GM19023 (cell line): ENCODE measurements around the gene GARIN5A.
A peak's percentile ranks its signal among the peaks of the same experiment; 100 is the strongest.

Experiments used
- ATAC-seq: cut with Tn5 transposase; IDR thresholded peaks from one replicate; pipeline ENCODE4 v1.9.1; 2021; ENCODE audit warnings: mild to moderate bottlenecking, moderate library complexity; ENCODE audit not compliant: unreplicated experiment

GARIN5A gene

DNA sequence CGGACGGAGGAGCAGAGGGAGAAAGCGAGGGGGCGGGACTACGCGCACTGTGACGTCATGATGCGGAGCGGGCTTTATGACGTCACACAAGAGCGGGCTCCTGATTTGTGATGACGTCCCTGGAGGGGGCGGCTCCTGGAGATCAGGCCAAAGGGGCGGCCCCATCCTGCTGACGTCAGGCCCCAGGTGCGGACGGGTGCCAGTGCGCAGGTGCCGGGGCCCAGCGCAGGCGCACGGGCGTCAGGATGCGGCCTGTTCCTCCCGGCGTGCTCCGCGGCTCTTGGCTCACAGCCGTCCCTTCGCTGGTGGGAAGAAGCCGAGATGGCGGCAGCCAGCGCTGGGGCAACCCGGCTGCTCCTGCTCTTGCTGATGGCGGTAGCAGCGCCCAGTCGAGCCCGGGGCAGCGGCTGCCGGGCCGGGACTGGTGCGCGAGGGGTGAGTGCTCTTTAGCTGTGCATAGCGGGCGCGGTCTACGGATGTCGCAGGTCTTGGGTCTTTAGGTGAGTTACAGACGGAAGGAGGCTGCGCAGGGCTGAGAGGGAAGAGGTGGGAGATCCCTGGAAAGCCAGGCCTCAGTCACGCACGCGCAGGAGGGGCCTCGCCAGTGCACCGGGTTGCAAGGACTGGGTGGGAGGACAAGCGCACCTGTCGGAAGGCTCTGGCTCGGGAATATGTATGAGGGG lies at the start of gene GARIN5A, which contains the start of gene EMC10:
TSS of gene GARIN5A (minus strand) at position 625 of the 683 bp plus-strand sequence. CDS start at position 165, 460 bp downstream.
TSS of gene EMC10 (plus strand) at position 284 of the 683 bp plus-strand sequence. CDS start at position 322, 38 bp downstream.
- ATAC-seq = peak; percentile 73

DNA sequence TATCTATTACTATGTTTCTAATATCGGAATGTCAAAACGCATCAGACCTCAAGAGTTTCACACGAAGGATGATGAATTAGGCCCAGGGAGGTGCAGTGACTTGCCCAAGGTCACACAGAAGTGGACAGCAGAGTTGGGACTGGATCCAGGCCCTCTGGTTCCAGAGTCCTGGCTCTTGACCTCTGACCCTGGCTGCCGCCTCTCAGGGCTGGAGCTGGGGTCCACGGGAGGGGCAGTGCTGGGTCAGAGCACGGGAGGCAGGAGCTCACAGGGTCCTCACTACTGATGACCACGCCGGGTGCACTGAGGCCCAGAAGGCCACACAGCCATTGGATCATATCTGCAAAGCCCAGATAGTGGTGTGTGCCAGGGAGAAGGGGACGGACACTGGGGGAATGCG lies 46.2 kb upstream of the GARIN5A start:
- ATAC-seq = no peak

DNA sequence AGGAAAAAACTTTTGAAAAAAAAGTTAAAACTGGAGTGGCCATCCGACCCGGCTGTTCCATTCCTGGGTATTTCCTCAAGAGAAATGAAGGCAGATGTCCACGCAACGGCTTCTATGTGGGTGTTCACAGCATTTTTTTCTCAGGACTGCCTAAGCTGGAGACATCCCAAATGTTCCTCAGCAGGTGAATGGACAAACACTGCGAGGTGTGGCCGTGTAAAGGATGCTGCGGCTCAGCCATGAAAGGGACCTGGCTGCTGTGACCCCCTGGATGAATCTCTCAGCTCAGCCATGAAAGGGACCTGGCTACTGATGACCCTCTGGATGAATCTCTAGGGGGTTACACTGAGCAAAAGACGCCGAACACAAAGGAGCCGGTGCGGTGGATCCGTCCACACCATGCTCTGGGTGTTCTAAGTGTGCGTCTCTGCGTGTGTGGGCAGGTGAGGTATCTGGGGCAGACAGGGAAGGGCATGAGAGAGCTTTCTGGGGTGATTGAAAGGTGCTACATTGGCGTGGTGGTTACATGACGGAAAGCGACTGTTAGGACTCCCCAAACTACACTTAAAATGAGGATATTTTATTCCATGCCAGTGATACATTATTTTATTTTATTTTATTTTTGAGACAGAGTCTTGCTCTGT lies 44.3 kb upstream of the GARIN5A start:
- ATAC-seq = no peak

DNA sequence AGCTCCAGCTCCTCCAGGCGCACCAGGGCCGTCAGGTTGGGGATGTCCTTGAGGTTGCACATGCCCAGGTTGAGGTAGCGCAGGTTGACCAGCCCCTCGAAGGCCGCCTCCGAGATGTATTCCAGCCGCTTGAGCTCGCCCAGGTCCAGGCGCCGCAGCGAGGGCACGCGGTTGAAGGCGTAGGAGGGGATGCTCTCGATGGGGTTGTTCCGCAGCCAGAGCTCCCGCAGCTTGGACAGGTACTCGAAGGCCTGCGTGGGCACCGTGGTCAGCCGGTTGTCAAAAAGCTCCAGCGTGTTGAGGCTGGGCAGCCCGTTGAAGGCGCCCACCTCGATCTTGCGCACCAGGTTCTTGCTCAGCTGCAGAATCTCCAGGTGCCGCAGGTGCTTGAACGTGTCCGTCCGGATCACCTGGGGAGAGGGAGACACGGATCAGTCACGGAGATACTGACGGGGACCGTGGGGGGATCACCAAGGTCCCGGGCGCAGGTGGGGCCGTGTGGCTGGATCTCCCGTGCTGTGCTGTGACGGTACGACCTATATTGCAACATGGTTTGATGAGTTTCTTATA lies 42.4 kb upstream of the GARIN5A start:
- ATAC-seq = no peak

DNA sequence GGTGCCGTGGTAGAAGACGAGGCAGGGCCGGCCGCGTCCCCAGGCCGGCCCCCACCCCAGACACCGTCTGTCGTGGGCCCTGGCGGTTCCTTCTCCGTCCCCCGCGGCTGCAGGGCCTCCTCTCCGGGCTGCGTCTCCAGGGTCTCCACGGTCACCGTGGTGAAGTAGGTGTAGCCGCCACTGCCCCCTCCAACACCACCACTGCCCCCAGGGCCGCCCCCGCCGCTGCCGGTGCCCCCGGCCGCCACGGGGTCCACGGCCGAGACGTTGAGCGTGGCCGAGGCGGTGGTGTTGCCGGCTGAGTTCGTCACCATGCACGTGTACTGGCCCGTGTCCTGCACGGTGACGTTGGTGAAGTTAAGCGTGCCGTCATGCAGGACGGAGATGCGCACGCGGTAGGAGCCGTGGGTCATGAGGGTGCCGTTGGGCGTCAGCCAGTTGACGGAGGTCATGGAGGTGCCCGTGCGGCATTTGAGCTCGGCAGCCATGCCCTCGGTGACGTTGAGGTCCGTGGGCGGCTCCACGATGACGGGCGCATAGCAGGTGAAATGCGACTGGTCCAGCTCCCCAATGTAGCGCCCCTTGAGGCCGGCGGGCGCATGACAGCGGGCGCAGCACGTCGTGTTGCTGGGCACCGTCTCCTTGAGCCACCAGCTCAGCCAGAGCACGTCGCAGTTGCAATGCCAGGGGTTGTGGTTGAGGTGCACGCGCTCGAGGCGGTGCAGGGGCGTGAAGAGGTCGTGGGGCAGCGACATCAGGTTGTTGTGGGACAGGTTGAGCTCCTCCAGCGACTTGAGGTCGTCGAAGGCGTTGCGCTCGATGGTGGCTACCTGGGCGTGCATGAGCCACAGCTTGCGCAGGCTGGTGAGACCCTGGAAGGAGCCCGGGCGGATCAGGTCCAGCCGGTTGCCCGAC lies 41.7 kb upstream of the GARIN5A start:
- no peak for ATAC-seq

DNA sequence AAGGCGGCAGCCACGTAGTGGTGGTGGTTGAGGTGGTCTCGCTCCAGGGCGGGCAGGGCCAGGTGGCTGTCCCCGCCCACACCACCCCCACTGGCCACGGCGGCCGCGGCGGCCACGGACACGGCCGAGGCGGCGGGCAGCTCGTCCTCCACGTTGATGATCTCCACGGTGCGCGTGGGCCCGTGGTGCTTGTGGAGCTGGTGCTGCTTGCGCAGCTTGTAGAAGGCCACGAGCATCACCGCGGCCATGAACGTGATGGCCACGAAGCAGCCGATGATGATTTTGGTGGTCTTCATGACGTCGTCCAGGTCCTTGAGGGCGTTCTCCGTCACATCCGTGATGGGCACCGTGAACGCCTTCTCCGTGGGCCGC lies 41.0 kb upstream of the GARIN5A start:
- no peak for ATAC-seq

DNA sequence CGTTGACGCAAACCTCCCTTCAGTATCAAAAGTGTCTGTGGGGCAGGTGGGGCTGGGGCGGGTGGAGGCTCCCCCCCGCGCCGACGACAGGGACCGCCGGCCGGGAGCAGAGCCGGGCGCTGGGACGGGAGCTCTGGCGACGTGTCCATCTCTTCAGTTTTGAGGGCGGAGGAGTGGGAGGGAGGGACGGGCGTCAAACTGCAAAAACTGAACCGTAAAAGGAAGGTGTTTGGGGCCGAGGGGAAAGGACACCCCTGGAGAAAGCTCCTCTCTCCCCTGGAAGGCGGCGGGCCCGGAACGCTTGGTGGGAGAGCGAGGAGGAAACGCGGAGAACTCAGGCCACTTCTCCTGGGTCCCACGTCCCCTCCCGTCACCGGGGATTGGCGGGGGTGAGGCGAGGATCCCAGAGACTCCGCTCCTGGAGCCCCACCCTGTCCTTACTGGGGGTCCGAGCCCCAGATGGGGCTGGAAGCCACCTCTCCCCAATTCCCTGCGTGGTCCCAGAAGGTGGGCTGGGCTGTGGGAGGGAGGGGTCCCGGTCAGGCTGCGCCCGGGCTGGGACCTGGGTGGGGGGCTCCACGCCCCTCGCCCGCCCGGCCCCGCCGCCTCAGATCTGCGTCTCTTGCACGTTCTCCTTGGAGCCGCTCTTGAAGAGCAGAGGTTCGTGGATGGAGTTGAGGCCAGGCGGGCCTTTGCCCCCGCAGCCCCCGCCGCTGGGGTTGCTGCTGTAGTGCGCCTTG lies 40.5 kb upstream of the GARIN5A start:
- ATAC-seq = no peak

DNA sequence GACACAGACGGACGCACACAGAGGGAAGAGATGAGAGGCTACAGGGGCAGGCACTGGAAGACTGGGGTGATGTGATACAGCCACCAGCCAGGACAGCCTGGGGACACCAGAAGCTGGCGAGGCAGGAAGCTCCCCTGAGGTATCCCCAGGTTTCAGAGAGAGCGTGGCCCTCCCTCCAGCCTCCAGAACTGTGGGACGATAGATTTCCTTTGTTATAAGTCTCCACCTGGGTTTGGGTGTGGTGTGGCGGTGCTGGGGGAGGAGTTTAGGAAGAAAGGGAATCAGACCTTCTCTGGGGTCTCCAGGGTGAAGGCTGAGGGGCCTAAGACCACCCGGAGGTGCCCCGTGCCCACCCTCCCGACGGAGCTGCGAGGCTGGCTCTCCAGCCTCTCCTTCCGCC lies 39.8 kb upstream of the GARIN5A start:
- no peak for ATAC-seq

DNA sequence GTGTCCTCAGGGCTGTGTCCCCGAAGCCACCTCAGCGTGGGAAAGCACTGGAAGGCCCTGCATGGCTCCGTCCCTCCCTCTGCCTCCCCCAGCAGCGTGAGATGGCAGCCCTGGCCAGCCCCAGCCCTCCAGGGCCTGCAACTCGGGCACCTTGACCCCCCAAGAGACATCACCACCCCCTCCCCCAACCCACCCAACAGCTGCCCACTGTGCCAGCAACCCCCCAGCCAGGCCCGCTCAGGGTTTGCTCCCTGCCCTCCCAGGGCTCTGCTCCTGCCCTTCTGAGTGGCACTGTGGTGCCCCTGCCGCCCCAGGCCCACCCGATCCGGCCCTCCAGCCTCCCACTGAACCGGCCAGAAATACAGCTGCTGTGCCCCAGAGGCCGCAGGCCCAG lies 38.5 kb upstream of the GARIN5A start:
- ATAC-seq = no peak

DNA sequence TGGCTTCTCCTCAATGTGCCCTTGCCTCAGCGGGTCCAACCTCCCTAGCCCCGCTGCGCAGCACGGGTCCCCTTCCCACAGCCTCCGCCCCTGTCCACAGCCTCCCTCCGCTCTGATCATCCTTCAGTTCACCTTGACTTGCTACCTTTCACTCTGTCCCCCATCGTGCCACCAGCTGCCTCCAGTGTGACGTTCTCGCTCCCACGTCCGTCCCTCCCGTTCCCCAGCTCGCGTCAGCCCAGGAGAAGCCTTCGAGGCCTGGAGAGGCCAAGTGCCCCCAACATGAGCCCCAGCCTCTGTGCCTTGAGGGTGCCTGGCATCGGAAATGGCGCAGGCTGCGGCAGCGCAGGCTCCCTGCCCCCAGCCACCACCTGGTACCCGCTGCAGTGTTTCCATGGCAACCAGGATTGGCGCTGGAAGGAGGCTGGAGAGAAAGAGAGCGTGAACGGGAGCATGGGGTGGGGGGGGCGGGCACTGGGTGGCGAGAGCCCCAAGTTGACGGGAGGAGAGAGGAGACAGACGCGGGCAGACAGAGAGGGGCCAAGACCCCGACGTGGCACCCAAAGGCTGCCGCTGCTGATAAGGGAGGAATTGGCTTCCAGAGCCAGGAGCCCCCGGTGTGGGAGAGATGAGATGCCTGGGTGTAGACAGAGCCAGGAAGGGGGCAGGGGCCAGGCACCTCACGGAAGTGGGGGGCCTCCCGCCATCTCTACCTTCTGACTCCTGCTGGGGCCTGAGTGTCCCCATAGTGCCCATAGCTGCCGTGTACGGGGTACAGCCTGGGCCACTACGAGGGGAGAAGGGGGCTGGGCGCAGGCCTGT lies 37.9 kb upstream of the GARIN5A start:
- no peak for ATAC-seq

DNA sequence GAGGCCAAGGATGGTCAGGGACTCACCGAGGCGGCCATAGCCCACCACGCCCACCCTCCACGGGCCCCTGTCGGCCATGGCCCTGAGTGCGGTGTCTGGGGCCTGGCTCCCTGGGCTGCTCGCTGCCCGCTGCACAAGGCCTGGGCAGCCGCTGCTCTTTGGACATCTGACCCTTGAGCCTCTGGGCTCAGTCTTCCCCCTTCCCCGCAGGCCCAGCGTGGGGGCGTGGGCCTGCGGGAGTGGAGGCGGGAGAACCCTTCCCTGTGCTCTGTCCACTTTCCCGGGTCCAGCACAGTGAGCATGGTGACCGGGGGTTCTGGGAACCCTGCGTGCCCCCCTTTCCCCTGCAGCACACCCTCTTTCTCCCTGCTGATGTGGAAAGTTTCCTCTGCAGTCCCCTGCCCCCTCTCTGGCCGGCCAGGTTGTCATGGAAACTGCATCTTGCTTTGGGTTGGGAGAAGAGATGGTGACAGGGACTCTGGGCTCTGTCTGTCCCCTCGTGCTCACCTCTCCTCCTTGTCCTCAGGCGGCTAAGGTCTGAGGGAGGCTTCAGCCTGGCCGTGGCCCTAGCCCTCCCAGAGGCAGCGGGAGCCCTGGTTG lies 37.2 kb upstream of the GARIN5A start, which contains the start of gene ASPDH:
TSS of gene ASPDH (minus strand) at position 168 of the 600 bp plus-strand sequence. CDS start at position 78, 90 bp downstream.
- no peak for ATAC-seq

DNA sequence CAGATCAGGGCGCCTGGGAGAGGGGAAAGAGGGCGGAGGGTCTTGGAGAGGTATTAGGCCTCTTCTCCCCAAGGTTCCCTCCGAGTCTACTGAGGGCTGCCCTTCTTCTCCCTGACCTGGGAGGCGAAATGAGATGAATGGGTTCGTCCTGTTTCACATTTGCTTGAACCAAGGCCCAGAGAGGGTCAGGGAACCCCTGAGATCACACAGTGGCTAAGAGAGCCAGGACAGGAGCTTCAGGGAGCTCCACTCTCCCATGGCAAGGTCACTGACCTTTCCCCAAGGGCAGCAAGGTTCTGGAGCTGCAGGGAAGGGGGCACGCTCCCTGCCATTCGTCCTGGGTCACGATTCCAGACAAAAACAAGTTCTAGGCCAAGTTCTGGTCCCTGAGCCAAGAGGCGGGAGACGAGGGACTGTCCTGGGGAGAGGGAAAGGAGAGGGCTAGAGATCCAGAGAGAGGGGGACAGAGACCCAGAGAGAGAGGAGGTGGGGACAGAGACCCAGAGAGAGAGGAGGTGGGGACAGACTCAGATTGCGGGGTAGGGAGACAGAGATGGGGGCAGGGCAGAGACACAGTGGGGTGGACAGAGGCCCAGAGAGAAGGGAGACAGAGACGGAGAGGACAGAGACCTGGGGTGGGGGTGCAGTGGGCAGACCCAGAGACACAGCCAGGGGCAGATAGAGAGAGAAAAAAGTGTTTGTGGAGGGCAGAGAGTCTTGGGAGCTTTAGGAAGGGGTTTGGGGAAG lies 36.5 kb upstream of the GARIN5A start:
- ATAC-seq = no peak

DNA sequence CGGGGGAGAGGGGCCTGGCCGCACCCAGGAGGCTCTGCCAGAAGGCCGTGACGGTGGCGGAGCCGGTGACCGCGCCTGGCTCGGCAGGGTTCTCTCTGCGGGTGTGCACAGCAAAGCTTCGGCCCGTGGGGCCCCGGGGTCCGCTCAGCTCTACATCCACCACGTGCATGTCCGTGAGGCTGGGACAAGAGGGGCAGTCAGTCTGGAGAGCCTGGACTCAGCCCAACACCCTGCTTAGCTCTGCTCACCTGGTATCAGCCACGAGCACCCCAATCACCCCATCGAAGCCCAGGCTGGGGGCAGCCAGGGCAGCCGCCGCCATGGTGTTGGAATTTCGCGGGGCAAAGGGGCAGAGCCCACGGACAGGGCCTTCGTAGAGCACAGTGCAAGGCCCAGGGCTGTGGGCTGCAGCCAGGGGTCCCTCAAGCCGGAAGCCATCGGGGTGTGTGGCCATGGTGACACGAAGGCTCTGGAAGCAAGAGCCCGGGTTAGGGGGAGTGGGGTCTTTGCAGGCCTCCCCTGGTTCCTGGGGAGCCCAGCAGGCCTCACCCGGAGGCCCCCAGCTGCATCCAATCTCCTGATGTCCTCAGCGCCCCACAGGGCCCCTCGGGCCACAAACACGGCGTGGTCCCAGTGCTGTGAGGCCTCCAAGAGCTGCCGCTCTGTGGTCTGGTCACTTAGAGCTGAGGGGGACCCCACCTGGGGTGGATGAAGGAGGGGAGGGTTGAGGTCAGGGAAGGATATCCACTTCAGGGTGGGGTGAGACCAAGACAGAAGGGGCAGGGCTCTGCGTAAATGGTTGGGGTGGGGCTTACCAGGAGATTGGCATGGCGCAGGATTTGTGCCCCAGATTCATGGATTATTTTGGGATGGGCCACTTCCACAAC lies 35.7 kb upstream of the GARIN5A start:
- ATAC-seq = no peak

DNA sequence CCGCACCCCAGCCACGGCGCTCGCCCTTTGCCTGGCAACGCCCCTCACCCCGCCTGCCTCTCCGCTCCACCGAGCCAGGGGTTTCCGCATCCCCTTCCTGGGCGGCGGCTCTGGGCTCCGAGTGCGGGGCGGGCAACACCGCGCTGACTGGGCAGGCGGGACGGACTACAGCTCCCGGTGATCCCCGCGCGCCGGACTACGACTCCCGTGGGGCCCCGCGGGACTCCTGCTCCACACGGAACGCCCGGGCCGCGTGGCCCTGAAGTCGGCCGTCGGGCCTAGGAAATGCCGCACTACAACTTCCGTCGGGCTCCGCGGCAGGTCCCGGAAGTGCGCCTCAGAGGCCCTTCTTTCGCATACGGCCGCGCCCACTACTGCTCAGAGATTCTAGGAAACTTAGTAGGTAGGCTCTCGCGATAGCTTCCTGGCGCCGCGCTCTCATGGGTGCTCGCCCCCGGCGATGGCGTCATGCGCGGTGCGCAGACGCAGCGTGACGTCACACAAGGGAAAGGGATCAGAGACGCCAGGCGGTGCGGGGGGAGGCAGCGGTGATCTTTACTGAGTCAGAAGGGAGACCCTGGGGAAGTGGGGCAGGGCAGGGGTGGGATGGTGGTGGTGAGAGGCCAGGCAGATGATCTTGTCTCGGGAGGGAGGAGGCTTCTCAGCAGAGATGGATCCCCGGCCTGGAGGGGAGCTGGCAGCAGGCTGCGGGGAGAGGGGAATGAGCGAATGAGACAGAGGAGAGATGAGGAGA lies 34.6 kb upstream of the GARIN5A start, which contains the start of gene JOSD2:
TSS of gene JOSD2 (minus strand) at position 123 of the 754 bp plus-strand sequence. CDS start 760 bp downstream, outside the sequence.
- peak; percentile 85 for ATAC-seq

DNA sequence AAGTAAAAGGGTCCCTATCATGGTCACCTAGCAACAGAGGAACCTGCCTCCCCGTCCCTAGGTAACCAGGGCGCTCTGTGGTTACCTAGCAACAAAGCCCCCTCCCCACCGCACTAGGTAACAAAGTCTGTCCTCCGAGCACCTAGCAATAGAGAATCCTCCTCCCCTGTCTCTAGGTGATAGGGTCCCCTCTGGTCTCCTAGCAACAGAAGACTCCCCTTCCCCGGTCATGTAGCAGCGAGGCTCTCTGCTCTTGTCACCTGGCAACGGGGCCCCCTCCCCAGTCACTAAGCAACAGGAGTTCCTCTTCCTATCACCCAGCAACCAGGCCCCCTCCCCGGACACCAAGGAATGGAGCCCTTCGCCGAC lies 34.0 kb upstream of the GARIN5A start:
- peak; percentile 15 for ATAC-seq

DNA sequence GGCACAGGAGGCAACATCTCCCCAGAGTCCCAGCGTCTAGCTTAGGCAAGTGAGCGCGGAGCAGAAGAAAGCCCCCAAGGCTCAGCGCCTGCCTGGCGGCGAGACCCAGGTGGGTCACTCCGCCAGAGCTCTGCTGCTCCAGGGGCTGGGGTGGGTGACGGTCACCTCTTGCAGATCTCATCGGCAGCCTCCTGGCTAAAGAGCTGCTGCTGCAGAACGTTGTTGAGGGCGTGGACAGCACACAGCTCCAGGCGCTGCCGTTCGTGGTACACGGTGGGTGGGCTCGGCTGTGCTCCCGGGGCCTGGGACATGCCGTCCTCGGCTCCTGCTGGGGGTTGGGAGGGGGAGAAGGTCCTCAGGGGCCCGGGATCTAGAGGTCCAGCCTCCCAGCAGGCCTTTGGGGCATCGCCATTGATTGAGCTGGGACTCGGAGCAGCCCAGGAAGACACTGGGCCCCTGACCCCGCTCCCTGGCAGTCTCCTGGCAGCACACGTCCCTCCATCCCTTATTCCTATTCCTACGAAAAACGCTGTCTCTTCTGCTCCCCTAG lies 33.5 kb upstream of the GARIN5A start:
- ATAC-seq = no peak
